ENCODE data around the gene PLCH1.

DNA sequence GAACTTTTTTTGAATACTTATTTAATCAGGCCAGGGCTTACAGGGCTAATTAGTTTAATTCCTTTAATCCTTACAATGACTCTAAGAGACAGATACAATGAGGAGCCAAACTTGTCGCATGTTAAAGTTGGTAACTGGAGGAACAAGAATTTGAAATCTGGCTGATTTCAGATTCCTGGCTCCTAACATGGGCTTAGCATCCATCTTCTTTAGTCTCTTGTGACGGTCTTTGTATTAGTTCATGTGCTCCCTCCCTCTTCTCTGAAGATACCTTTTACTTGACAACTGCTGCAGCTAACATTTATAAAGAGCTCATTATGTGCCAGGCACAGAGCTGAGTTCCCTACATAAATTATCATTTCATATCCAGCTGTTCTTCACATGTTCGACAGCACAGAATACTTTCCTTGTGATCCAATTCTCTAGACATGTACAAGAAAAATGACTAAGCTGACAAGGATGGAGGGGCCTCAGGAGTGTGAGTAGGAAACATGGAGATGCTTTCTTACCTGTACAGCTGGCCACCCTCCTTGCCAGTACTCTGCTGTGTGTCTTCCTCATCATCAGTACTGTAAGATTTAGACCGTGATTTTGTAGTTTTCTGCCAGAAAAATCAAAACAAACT lies 244.6 kb downstream of the PLCH1 start:
- TF ChIP-seq BCL6 (CRISPR knock-in tag; IDR thresholded peaks at IDR 0.05) (no peak), NR2F6 (IDR thresholded peaks at IDR 0.05) (no peak), NR2F6 (CRISPR knock-in tag; IDR thresholded peaks at IDR 0.05) (no peak), ZNF138 (CRISPR knock-in tag; IDR thresholded peaks at IDR 0.05; ENCODE audit: low read depth) (no peak), POLR2A (IDR thresholded peaks at IDR 0.05; ENCODE audit: insufficient read depth in 1 of 2, low read depth in 2 of 2, low read length in 2 of 2) (no peak), SETDB1 (CRISPR knock-in tag; IDR thresholded peaks at IDR 0.05; ENCODE audit: borderline replicate concordance) (no peak), MYC (CRISPR knock-in tag; IDR thresholded peaks at IDR 0.05; ENCODE audit: borderline replicate concordance) (no peak), SIN3B (IDR thresholded peaks at IDR 0.05; ENCODE audit: low read length) (no peak), RAD21 (CRISPR knock-in tag; IDR thresholded peaks at IDR 0.05) (no peak), NR1H2 (CRISPR knock-in tag; IDR thresholded peaks at IDR 0.05; ENCODE audit: borderline replicate concordance, low read depth) (no peak), MAX (IDR thresholded peaks at IDR 0.05) (no peak), NCOA1 (CRISPR knock-in tag; IDR thresholded peaks at IDR 0.05) (no peak), TARDBP (CRISPR knock-in tag; IDR thresholded peaks at IDR 0.05) (no peak), MTA3 (CRISPR knock-in tag; IDR thresholded peaks at IDR 0.05) (no peak)

All from HepG2 (cell line).